Hematopoietic multipotent progenitor cell treated with erythropoietin and hydrocortisone succinate and interleukin-3 and kit ligand, for 15 days (in vitro differentiated cells): ENCODE results near the gene LMAN2L.

Experiments
- DNase-seq: peaks from one replicate; pipeline ENCODE4 v3.0.0-alpha.2; 2015; ENCODE audit warnings: low spot score

LMAN2L gene

GRCh38 chr2:96739633-96740428, at the start of gene LMAN2L:
TSS of gene LMAN2L (minus strand) at chr2:96740064. CDS start at chr2:96740040, 24 bp downstream.
- peak; percentile 98 for DNase-seq

- DNase-seq: no peak
These were observed 49.4 kb upstream of the LMAN2L start for GRCh38 chr2:96789245-96789617.

- no peak for DNase-seq
These were observed 48.8 kb upstream of the LMAN2L start for GRCh38 chr2:96788442-96789244.

GRCh38 chr2:96787411-96787810, 47.5 kb upstream of the LMAN2L start:
- DNase-seq: no peak

- DNase-seq: no peak
These were observed 43.5 kb upstream of the LMAN2L start for GRCh38 chr2:96783388-96783787.

- no peak for DNase-seq
These were observed 35.3 kb upstream of the LMAN2L start for GRCh38 chr2:96775160-96775559.

- DNase-seq: peak; percentile 26
These were observed 34.1 kb upstream of the LMAN2L start for GRCh38 chr2:96773922-96774321.

- peak; percentile 35 for DNase-seq
These were observed 33.2 kb upstream of the LMAN2L start for GRCh38 chr2:96772903-96773671.

- DNase-seq: no peak
These were observed 32.1 kb upstream of the LMAN2L start for GRCh38 chr2:96771796-96772618.

- no peak for DNase-seq
These were observed 30.8 kb upstream of the LMAN2L start for GRCh38 chr2:96770442-96771202.

GRCh38 chr2:96769814-96770213, 29.9 kb upstream of the LMAN2L start:
- no peak for DNase-seq

- no peak for DNase-seq
These were observed 28.3 kb upstream of the LMAN2L start for GRCh38 chr2:96768083-96768561.

GRCh38 chr2:96767135-96767871, 27.4 kb upstream of the LMAN2L start:
- no peak for DNase-seq

GRCh38 chr2:96764253-96764637, 24.4 kb upstream of the LMAN2L start:
- no peak for DNase-seq

GRCh38 chr2:96763511-96764252, 23.8 kb upstream of the LMAN2L start:
- DNase-seq: no peak

- no peak for DNase-seq
These were observed 22.9 kb upstream of the LMAN2L start for GRCh38 chr2:96762529-96763311.

GRCh38 chr2:96760986-96761832, 21.3 kb upstream of the LMAN2L start:
- no peak for DNase-seq
